OCI-LY1 (cell line): Measurements from ENCODE around the gene GABRB3.

Experiments
- CTCF ChIP-seq: fragments of 200-600 bp; sonication (generic), shearing (Covaris generic); IDR thresholded peaks from 2 replicates; pipeline ENCODE4 v1.5.1; 2017; ENCODE audit warnings: mild to moderate bottlenecking, antibody characterized with exemption, low read length, moderate library complexity, mixed read lengths
- EZH2 ChIP-seq: fragments of 200-600 bp; sonication (generic), shearing (Covaris generic); IDR thresholded peaks from 2 replicates; pipeline ENCODE4 v1.8.0; 2017; ENCODE audit warnings: borderline replicate concordance, mixed run types, mild to moderate bottlenecking, antibody characterized with exemption, low read length, moderate library complexity, mixed read lengths

GRCh38 chr15:26661748-26662147 is 111.1 kb downstream of the GABRB3 start:
- TF ChIP-seq CTCF (no peak), EZH2 (no peak)
